ENCODE measurements around the gene FBXL22. TPM values are rescaled to one million over a fixed set of nuclear protein-coding genes. Genes with fewer than 3 reads are reported as not detected.
"Not testable (repeated sequence)": the region's sequence is repeated elsewhere in the genome, so short reads cannot be mapped to it uniquely, and the experiment has no call there.

The FBXL22 gene
- total RNA-seq, 1 donor, result 0.54 TPM

GRCh38 chr15:63609448-63609847 lies 12.3 kb downstream of the FBXL22 start:
- TF ChIP-seq, protein P1, sequence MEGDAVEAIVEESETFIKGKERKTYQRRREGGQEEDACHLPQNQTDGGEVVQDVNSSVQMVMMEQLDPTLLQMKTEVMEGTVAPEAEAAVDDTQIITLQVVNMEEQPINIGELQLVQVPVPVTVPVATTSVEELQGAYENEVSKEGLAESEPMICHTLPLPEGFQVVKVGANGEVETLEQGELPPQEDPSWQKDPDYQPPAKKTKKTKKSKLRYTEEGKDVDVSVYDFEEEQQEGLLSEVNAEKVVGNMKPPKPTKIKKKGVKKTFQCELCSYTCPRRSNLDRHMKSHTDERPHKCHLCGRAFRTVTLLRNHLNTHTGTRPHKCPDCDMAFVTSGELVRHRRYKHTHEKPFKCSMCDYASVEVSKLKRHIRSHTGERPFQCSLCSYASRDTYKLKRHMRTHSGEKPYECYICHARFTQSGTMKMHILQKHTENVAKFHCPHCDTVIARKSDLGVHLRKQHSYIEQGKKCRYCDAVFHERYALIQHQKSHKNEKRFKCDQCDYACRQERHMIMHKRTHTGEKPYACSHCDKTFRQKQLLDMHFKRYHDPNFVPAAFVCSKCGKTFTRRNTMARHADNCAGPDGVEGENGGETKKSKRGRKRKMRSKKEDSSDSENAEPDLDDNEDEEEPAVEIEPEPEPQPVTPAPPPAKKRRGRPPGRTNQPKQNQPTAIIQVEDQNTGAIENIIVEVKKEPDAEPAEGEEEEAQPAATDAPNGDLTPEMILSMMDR (IDR thresholded peaks at IDR 0.05; ENCODE audit: insufficient read depth, low read length), result no peak
- DNase-seq (ENCODE audit: low read depth), result no peak
- no peak overlapping the region for H3K4me3 ChIP-seq (ENCODE audit: low read depth, low read length)

- TF ChIP-seq, protein P1 (IDR thresholded peaks at IDR 0.05; ENCODE audit: insufficient read depth, low read length), result peak; percentile 84
- peak; percentile 83 for DNase-seq (ENCODE audit: low read depth)
Measured at GRCh38 chr15:63610209-63610841, 13.1 kb downstream of the FBXL22 start.

DNA sequence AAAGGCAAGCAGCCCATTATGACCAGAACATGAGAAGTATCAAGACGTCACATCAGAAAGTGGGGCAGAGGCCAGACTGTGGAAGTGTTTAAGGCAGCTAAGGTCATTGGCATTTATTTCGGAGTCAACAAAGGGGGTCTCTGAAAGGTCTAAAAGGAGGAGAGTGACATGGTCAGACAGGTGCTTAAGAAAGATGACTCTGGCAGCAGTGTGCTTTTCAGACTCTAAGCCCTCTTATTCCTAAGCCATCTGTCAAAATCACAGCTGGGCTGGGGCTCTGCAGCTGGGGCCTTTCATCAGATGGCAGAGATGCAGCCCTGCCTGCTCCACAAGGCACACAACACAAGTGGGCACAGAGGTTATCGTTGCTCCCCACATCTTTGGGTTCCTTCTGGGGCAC lies 14.0 kb downstream of the FBXL22 start:
- DNase-seq (ENCODE audit: low read depth), result no peak
- no peak overlapping the region for H3K4me3 ChIP-seq (ENCODE audit: low read depth, low read length)
- TF ChIP-seq, protein P1 (IDR thresholded peaks at IDR 0.05; ENCODE audit: insufficient read depth, low read length), result no peak

More at GRCh38 chr15:63610209-63610841, 13.1 kb downstream of the FBXL22 start:
- no peak overlapping the region for H3K4me3 ChIP-seq (ENCODE audit: low read depth, low read length)

GRCh38 chr15:63612300-63612699 lies 15.1 kb downstream of the FBXL22 start:
- DNase-seq (ENCODE audit: low read depth), result no peak
- TF ChIP-seq, protein P1 (IDR thresholded peaks at IDR 0.05; ENCODE audit: insufficient read depth, low read length), result no peak
- H3K4me3 ChIP-seq (ENCODE audit: low read depth, low read length), result no peak overlapping the region

DNA sequence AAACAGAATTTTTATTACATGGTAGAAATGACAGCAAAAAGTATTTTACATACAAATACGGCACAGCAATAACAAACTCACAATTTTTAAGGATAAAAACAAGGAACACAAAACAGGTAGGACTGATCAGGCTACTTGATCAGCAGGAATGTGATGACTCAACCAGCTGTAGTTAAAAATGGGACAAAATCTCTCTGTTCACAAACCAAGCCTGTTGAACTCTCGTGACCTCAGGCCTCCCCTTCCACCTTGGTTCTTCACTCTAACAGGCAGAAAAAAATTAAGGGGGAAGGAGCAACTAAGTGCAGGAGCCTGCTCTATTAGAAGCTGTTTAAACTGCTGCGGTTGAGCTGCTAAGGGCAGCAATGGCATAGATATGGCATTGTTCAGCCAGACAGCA lies 18.7 kb downstream of the FBXL22 start:
- no peak for DNase-seq (ENCODE audit: low read depth)
- H3K4me3 ChIP-seq (ENCODE audit: low read depth, low read length), result no peak overlapping the region
- TF ChIP-seq, protein P1 (IDR thresholded peaks at IDR 0.05; ENCODE audit: insufficient read depth, low read length), result no peak

GRCh38 chr15:63617147-63617546 lies 20.0 kb downstream of the FBXL22 start:
- not testable (repeated sequence) for H3K4me3 ChIP-seq (ENCODE audit: low read depth, low read length); DNase-seq (ENCODE audit: low read depth)

- H3K4me3 ChIP-seq (ENCODE audit: low read depth, low read length); DNase-seq (ENCODE audit: low read depth): not testable (repeated sequence)
Measured at GRCh38 chr15:63617627-63618026, 20.4 kb downstream of the FBXL22 start.

DNA sequence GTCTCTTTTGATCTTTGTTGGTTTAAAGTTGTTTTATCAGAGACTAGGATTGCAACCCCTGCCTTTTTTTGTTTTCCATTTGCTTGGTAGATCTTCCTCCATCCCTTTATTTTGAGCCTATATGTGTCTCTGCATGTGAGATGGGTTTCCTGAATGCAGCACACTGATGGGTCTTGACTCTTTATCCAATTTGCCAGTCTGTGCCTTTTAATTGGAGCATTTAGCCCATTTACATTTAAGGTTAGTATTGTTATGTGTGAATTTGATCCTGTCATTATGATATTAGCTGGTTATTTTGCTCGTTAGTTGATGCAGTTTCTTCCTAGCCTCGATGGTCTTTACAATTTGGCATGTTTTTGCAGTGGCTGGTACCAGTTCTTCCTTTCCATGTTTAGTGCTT lies 23.6 kb downstream of the FBXL22 start:
- DNase-seq (ENCODE audit: low read depth); H3K4me3 ChIP-seq (ENCODE audit: low read depth, low read length): not testable (repeated sequence)

Data from fibroblast of the aortic adventitia (primary cell).